Calu3 (cell line): ENCODE data around the gene PPP2R2B. TPM values are rescaled to one million over a fixed set of nuclear protein-coding genes. Genes with fewer than 3 reads are reported as not detected.

Experiments
- BruUV-seq: library from RNA; stranded (reverse); fragments of 400-500 nt; replicated peaks from 2 replicates; lab custom pipeline; 2021; lab: Mats Ljungman, UMichigan
- CTCF ChIA-PET: fragments of 300-600 bp; sonication (Branson Sonifier 250); formaldehyde crosslinking; loops from one replicate; lab custom pipeline; 2022; ENCODE audit warnings: antibody characterized with exemption; lab: Charles Lee
- DNase-seq: peaks from one replicate; pipeline ENCODE4 v3.0.0; 2022
- H3K27ac Mint-ChIP-seq: one replicate; pipeline ENCODE4 v1.8.0; 2022; ENCODE audit warnings: mixed read lengths; ENCODE audit not compliant: unreplicated experiment
- H3K27me3 Mint-ChIP-seq: one replicate; pipeline ENCODE4 v1.8.0; 2022; ENCODE audit warnings: mixed read lengths; ENCODE audit not compliant: unreplicated experiment
- H3K36me3 Mint-ChIP-seq: one replicate; pipeline ENCODE4 v1.8.0; 2022; ENCODE audit warnings: mild to moderate bottlenecking, moderate library complexity, mixed read lengths; ENCODE audit not compliant: insufficient read depth, unreplicated experiment
- H3K4me1 Mint-ChIP-seq: one replicate; pipeline ENCODE4 v1.8.0; 2022; ENCODE audit warnings: mild to moderate bottlenecking, low read depth, mixed read lengths; ENCODE audit not compliant: unreplicated experiment
- H3K4me3 Mint-ChIP-seq: one replicate; pipeline ENCODE4 v1.8.0; 2022; ENCODE audit warnings: mild to moderate bottlenecking, low read depth, moderate library complexity, mixed read lengths; ENCODE audit not compliant: unreplicated experiment
- H3K9me3 Mint-ChIP-seq: one replicate; pipeline ENCODE4 v1.8.0; 2022; ENCODE audit warnings: low read depth, mixed read lengths; ENCODE audit not compliant: unreplicated experiment
- CTCF ChIP-seq: fragments of 200-600 bp; IDR thresholded peaks from one replicate; pipeline ENCODE4 v1.8.0; 2022; ENCODE audit warnings: antibody characterized with exemption; ENCODE audit not compliant: unreplicated experiment
- intact Hi-C: fragments of 100-400 bp; cut with micrococcal nuclease; formaldehyde crosslinking; loops from one replicate; pipeline ENCODE4 v1.10.0; 2022; ENCODE audit not compliant: unreplicated experiment
- total RNA-seq: library from RNA; stranded (reverse); gene quantifications from 2 replicates; pipeline ENCODE4 v1.2.3, GENCODE V29; 2022

The PPP2R2B gene
- total RNA-seq, 1 experiment from 2014 or later, result not detected

- TF ChIP-seq CTCF, result no peak
- CTCF ChIA-PET, result no interaction called here
- Mint-ChIP-seq H3K4me3 (no peak overlapping the region), H3K9me3 (peaks cover 3% of the 10 kb centered on the region), H3K4me1 (no peaks in the 10 kb centered on the region), H3K27me3 (no peaks in the 10 kb centered on the region), H3K36me3 (no peaks in the 10 kb centered on the region), H3K27ac (no peak overlapping the region)
- DNase-seq, result no peak
- BruUV-seq, result no TSS peak
- intact Hi-C loops, result no loop called here
Observed at GRCh38 chr5:146779211-146779869, 99.2 kb downstream of the PPP2R2B start.

GRCh38 chr5:146778795-146779194 is 99.8 kb downstream of the PPP2R2B start:
- Mint-ChIP-seq H3K9me3 (peaks cover 3% of the 10 kb centered on the region), H3K27me3 (no peaks in the 10 kb centered on the region), H3K27ac (no peak overlapping the region), H3K4me1 (no peaks in the 10 kb centered on the region), H3K36me3 (no peaks in the 10 kb centered on the region), H3K4me3 (no peak overlapping the region)
- CTCF ChIA-PET, result no interaction called here
- BruUV-seq, result no TSS peak
- TF ChIP-seq CTCF, result no peak
- DNase-seq, result no peak
- intact Hi-C loops, result no loop called here

- H3K27me3 Mint-ChIP-seq, result no peaks in the 10 kb centered on the region
- BruUV-seq, result no TSS peak
- H3K4me3 Mint-ChIP-seq, result no peak overlapping the region
- intact Hi-C loops, result no loop called here
- H3K27ac Mint-ChIP-seq, result no peak overlapping the region
- no peak for TF ChIP-seq CTCF
- peaks cover 3% of the 10 kb centered on the region for H3K9me3 Mint-ChIP-seq
- H3K36me3 Mint-ChIP-seq, result no peaks in the 10 kb centered on the region
- CTCF ChIA-PET, result no interaction called here
- H3K4me1 Mint-ChIP-seq, result no peaks in the 10 kb centered on the region
- no peak for DNase-seq
Observed at GRCh38 chr5:146778261-146778660, 100.3 kb downstream of the PPP2R2B start.

- H3K27me3 Mint-ChIP-seq, result no peaks in the 10 kb centered on the region
- intact Hi-C loops, result no loop called here
- no peak for DNase-seq
- H3K4me3 Mint-ChIP-seq, result no peak overlapping the region
- CTCF ChIA-PET, result no interaction called here
- H3K9me3 Mint-ChIP-seq, result peaks cover 3% of the 10 kb centered on the region
- H3K36me3 Mint-ChIP-seq, result no peaks in the 10 kb centered on the region
- no peak overlapping the region for H3K27ac Mint-ChIP-seq
- H3K4me1 Mint-ChIP-seq, result no peaks in the 10 kb centered on the region
- BruUV-seq, result no TSS peak
- TF ChIP-seq CTCF, result no peak
Observed at GRCh38 chr5:146772881-146773466, 105.6 kb downstream of the PPP2R2B start.
